K562 (cell line): ENCODE measurements around the gene SPPL2C. TPM values are rescaled to one million over a fixed set of nuclear protein-coding genes. Genes with fewer than 3 reads are reported as not detected.

Source experiments
- BDP1 ChIP-seq: IDR thresholded peaks from 3 replicates; pipeline ENCODE4 v1.6.1; 2011; ENCODE audit not compliant: insufficient read length, insufficient read depth
- BRCA1 ChIP-seq, 2 experiments: fragments of 450-650 bp in 1 of 2; sonication (generic) in 1 of 2; formaldehyde crosslinking in 1 of 2; IDR thresholded peaks; 2 replicates each; pipeline versions ENCODE4 v1.5.0 to v1.6.1; 2017 to 2020; ENCODE audit warnings: mild to moderate bottlenecking in 1 of 2, missing genetic modification reagents in 1 of 2
- CBFA2T3 ChIP-seq: fragments of 450-650 bp; IDR thresholded peaks from 2 replicates; pipeline ENCODE4 v1.6.1; 2017
- CBX3 ChIP-seq, 2 experiments: IDR thresholded peaks; 1 replicate in 1 of 2; 2 replicates in 1 of 2; pipeline ENCODE4 v1.6.1; 2012; ENCODE audit warnings: inconsistent platforms in 2 of 2, low read length in 2 of 2, borderline replicate concordance in 1 of 2, control low read depth in 1 of 2
- EHMT2 ChIP-seq: fragments of 450-650 bp; IDR thresholded peaks from 2 replicates; pipeline ENCODE4 v1.6.1; 2018; ENCODE audit warnings: antibody characterized with exemption
- ELF2 ChIP-seq: fragments of 250-450 bp; sonication (Bioruptor Pico); IDR thresholded peaks from 2 replicates; pipeline ENCODE4 v1.5.0; 2021; ENCODE audit warnings: mild to moderate bottlenecking
- EWSR1 ChIP-seq: fragments of 450-650 bp; IDR thresholded peaks from 2 replicates; pipeline ENCODE4 v1.6.1; 2018; ENCODE audit warnings: borderline replicate concordance, mild to moderate bottlenecking, low read depth, moderate library complexity; ENCODE audit not compliant: partially characterized antibody
- FIP1L1 ChIP-seq: fragments of 200-400 bp; formaldehyde crosslinking; IDR thresholded peaks from 2 replicates; pipeline ENCODE4 v1.6.1; 2018; ENCODE audit warnings: mild to moderate bottlenecking, low read depth, low read length; ENCODE audit not compliant: poor library complexity, severe bottlenecking
- KLF16 ChIP-seq: IDR thresholded peaks from 2 replicates; pipeline ENCODE4 v1.6.1; 2016; ENCODE audit warnings: antibody characterized with exemption
- PHF8 ChIP-seq: fragments of 200-600 bp; sonication (generic); IDR thresholded peaks from 2 replicates; pipeline ENCODE4 v1.6.1; 2012; ENCODE audit warnings: mixed run types, mild to moderate bottlenecking, inconsistent platforms, low read length, moderate library complexity, borderline replicate concordance
- POLR2AphosphoS5 ChIP-seq: IDR thresholded peaks from 2 replicates; pipeline ENCODE4 v1.6.1; 2011; ENCODE audit warnings: mild to moderate bottlenecking, low read depth, low read length, moderate library complexity; ENCODE audit not compliant: control insufficient read depth, insufficient read depth
- RBM14 ChIP-seq: fragments of 200-400 bp; formaldehyde crosslinking; IDR thresholded peaks from 2 replicates; pipeline ENCODE4 v1.6.1; 2018; ENCODE audit warnings: low read depth, mild to moderate bottlenecking, low read length, moderate library complexity, borderline replicate concordance; ENCODE audit not compliant: insufficient read depth
- RFX5 ChIP-seq: IDR thresholded peaks from 2 replicates; pipeline ENCODE4 v1.6.1; 2011; ENCODE audit warnings: low read depth, mild to moderate bottlenecking, improper control_type of control experiment, low read length
- RNF2 ChIP-seq: sonication (generic); IDR thresholded peaks from 2 replicates; pipeline ENCODE4 v1.6.1; 2016
- SMARCC2 ChIP-seq: fragments of 450-650 bp; IDR thresholded peaks from 2 replicates; pipeline ENCODE4 v1.6.1; 2017; ENCODE audit warnings: antibody characterized with exemption, moderate library complexity, mild to moderate bottlenecking, low read depth
- STAG1 ChIP-seq: sonication (generic); formaldehyde crosslinking; IDR thresholded peaks from 2 replicates; pipeline ENCODE4 v1.5.0; 2020; ENCODE audit warnings: missing genetic modification reagents, borderline replicate concordance
- TSC22D4 ChIP-seq: fragments of 450-650 bp; IDR thresholded peaks from 2 replicates; pipeline ENCODE4 v1.6.1; 2016; ENCODE audit warnings: missing genetic modification characterization, missing biosample characterization, control low read depth
- ZFP36 ChIP-seq: fragments of 150-350 bp; IDR thresholded peaks from 2 replicates; pipeline ENCODE4 v1.6.1; 2018; ENCODE audit warnings: low read length, low read depth; ENCODE audit not compliant: partially characterized antibody
- ZNF165 ChIP-seq: fragments of 250-450 bp; sonication (Bioruptor Pico); IDR thresholded peaks from 2 replicates; pipeline ENCODE4 v1.4.0; 2020; ENCODE audit warnings: borderline replicate concordance
- ZNF77 ChIP-seq: fragments of 250-450 bp; sonication (Bioruptor Pico); IDR thresholded peaks from 2 replicates; pipeline ENCODE4 v1.5.0; 2020
- polyA plus RNA-seq, 8 experiments: library from polyadenylated mRNA; depleted of rRNA in 4 of 8; stranded (reverse) in 5 of 8; unstranded in 3 of 8; fragments of >200 nt; fragmentation: Nextera tagmentation in 2 of 8; fragmentation: Illumina TruSeq in 1 of 8; extraction: Ambion mirVana in 2 of 8; extraction: Trizol in 1 of 8; gene quantifications; 2 replicates each; pipeline versions ENCODE4 v1.2.1 to v1.2.3, GENCODE V29; 2011 to 2014; ENCODE audit warnings: inconsistent platforms in 1 of 8, missing spikeins in 1 of 8
- total RNA-seq, 7 experiments: library from RNA; depleted of rRNA in 6 of 7; stranded (reverse); fragments of >200 nt in 6 of 7; fragmentation: Illumina TruSeq in 2 of 7; extraction: Trizol in 2 of 7; gene quantifications; 2 replicates each; pipeline versions ENCODE4 v1.2.1 to v1.2.3, GENCODE V29; 2011 to 2021; ENCODE audit warnings: low replicate concordance in 1 of 7
- TF ChIP-seq, protein P1 (sequence below): fragments of 150-350 bp; IDR thresholded peaks from 2 replicates; pipeline ENCODE4 v1.6.1; 2014; ENCODE audit warnings: low read depth, mild to moderate bottlenecking, low read length, borderline replicate concordance
- TF ChIP-seq, protein P2 (sequence below): fragments of 450-650 bp; formaldehyde crosslinking; IDR thresholded peaks from 2 replicates; pipeline ENCODE4 v1.4.0; 2020; ENCODE audit warnings: mild to moderate bottlenecking, moderate library complexity
- TF ChIP-seq, protein P3 (sequence below): IDR thresholded peaks from 2 replicates; pipeline ENCODE4 v1.6.1; 2011; ENCODE audit not compliant: insufficient read length; ENCODE audit errors: extremely low read depth

The SPPL2C gene
- total and polyA plus RNA-seq, 9 of the 15 experiments (the other 6 are each of a cell fraction or from before 2014, with no cell fraction given), result not detected

DNA sequence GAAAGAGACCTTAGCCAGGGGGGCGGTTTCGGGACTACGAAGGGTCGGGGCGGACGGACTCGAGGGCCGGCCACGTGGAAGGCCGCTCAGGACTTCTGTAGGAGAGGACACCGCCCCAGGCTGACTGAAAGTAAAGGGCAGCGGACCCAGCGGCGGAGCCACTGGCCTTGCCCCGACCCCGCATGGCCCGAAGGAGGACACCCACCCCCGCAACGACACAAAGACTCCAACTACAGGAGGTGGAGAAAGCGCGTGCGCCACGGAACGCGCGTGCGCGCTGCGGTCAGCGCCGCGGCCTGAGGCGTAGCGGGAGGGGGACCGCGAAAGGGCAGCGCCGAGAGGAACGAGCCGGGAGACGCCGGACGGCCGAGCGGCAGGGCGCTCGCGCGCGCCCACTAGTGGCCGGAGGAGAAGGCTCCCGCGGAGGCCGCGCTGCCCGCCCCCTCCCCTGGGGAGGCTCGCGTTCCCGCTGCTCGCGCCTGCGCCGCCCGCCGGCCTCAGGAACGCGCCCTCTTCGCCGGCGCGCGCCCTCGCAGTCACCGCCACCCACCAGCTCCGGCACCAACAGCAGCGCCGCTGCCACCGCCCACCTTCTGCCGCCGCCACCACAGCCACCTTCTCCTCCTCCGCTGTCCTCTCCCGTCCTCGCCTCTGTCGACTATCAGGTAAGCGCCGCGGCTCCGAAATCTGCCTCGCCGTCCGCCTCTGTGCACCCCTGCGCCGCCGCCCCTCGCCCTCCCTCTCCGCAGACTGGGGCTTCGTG, 49.5 kb downstream of the SPPL2C start, which contains the start of gene MAPT (continued):
- 0 out of 2 replicates have a peak, but pooled peaks have one; percentile 57 for TF ChIP-seq EHMT2
- TF ChIP-seq, protein P1, sequence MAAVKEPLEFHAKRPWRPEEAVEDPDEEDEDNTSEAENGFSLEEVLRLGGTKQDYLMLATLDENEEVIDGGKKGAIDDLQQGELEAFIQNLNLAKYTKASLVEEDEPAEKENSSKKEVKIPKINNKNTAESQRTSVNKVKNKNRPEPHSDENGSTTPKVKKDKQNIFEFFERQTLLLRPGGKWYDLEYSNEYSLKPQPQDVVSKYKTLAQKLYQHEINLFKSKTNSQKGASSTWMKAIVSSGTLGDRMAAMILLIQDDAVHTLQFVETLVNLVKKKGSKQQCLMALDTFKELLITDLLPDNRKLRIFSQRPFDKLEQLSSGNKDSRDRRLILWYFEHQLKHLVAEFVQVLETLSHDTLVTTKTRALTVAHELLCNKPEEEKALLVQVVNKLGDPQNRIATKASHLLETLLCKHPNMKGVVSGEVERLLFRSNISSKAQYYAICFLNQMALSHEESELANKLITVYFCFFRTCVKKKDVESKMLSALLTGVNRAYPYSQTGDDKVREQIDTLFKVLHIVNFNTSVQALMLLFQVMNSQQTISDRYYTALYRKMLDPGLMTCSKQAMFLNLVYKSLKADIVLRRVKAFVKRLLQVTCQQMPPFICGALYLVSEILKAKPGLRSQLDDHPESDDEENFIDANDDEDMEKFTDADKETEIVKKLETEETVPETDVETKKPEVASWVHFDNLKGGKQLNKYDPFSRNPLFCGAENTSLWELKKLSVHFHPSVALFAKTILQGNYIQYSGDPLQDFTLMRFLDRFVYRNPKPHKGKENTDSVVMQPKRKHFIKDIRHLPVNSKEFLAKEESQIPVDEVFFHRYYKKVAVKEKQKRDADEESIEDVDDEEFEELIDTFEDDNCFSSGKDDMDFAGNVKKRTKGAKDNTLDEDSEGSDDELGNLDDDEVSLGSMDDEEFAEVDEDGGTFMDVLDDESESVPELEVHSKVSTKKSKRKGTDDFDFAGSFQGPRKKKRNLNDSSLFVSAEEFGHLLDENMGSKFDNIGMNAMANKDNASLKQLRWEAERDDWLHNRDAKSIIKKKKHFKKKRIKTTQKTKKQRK, result no peak
- TF ChIP-seq SMARCC2, result no peak
- no peak for TF ChIP-seq ZNF165 (CRISPR knock-in tag)
- TF ChIP-seq, protein P2, sequence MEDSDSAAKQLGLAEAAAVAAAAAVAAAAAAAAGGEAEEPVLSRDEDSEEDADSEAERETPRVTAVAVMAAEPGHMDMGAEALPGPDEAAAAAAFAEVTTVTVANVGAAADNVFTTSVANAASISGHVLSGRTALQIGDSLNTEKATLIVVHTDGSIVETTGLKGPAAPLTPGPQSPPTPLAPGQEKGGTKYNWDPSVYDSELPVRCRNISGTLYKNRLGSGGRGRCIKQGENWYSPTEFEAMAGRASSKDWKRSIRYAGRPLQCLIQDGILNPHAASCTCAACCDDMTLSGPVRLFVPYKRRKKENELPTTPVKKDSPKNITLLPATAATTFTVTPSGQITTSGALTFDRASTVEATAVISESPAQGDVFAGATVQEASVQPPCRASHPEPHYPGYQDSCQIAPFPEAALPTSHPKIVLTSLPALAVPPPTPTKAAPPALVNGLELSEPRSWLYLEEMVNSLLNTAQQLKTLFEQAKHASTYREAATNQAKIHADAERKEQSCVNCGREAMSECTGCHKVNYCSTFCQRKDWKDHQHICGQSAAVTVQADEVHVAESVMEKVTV, result peak; percentile 30; the same call in 1 of the 2 replicates
- no peak for TF ChIP-seq ELF2 (CRISPR knock-in tag)
- 0 out of 2 replicates have a peak, but pooled peaks have one; percentile 28 for TF ChIP-seq RBM14
- peak; percentile 79 for TF ChIP-seq FIP1L1
- no peak for TF ChIP-seq POLR2AphosphoS5
- TF ChIP-seq KLF16, result 0 out of 2 replicates have a peak, but pooled peaks have one; percentile 52
- no peak for TF ChIP-seq BRCA1 (IDR thresholded peaks at IDR 0.05)
- TF ChIP-seq BRCA1 (CRISPR knock-in tag; IDR thresholded peaks at IDR 0.05), result no peak
- TF ChIP-seq EWSR1, result no peak
- TF ChIP-seq RNF2, result 0 out of 2 replicates have a peak, but pooled peaks have one; percentile 47
- TF ChIP-seq CBFA2T3, result no peak
- TF ChIP-seq, protein P3, sequence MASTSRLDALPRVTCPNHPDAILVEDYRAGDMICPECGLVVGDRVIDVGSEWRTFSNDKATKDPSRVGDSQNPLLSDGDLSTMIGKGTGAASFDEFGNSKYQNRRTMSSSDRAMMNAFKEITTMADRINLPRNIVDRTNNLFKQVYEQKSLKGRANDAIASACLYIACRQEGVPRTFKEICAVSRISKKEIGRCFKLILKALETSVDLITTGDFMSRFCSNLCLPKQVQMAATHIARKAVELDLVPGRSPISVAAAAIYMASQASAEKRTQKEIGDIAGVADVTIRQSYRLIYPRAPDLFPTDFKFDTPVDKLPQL, result no peak
- TF ChIP-seq ZNF77 (CRISPR knock-in tag), result no peak
- no peak for TF ChIP-seq TSC22D4 (tag)
- peak; percentile 31; the same call in 1 of the 2 replicates for TF ChIP-seq PHF8
- TF ChIP-seq STAG1, result 0 out of 2 replicates have a peak, but pooled peaks have one; percentile 22
- TF ChIP-seq CBX3 (IDR thresholded peaks at IDR 0.05; ENCODE audit: borderline replicate concordance in 1 of 2, low read length in 2 of 2), result peak in 1 of 2 experiments; percentile 14; a peak in 1 of 3 replicates
- peak; percentile 1 for TF ChIP-seq ZFP36
- no peak for TF ChIP-seq BDP1
- no peak for TF ChIP-seq RFX5
